Gastroesophageal sphincter (tissue), 4 donors: Measurements from ENCODE around the gene AGPAT4. TPM values are rescaled to one million over a fixed set of nuclear protein-coding genes. Genes with fewer than 3 reads are reported as not detected.

Source experiments
- ATAC-seq: fragments of 150-250 bp; one replicate; pipeline ENCODE4 v1.9.1; 2016; ENCODE audit warnings: mild to moderate bottlenecking, moderate library complexity
- H3K27ac ChIP-seq, 4 donors: fragments of 200-600 bp; sonication (generic) in 3 of 4; 1 replicate in 3 of 4; 2 replicates in 1 of 4; pipeline ENCODE4 v1.5.1; 2016 to 2019
- H3K27me3 ChIP-seq: fragments of 200-600 bp; sonication (generic); one replicate; pipeline ENCODE4 v1.5.1; 2019
- H3K36me3 ChIP-seq, 2 donors: fragments of 200-600 bp; sonication (generic); one replicate each; pipeline ENCODE4 v1.5.1; 2019; ENCODE audit warnings: control low read depth in 1 of 2
- H3K4me1 ChIP-seq, 3 donors: fragments of 200-600 bp; sonication (generic); 1 replicate in 2 of 3; 2 replicates in 1 of 3; pipeline ENCODE4 v1.5.1; 2016 to 2019; ENCODE audit warnings: control low read depth in 2 of 3
- H3K4me3 ChIP-seq, 2 donors: fragments of 200-600 bp; sonication (generic); one replicate each; pipeline ENCODE4 v1.5.1; 2019; ENCODE audit warnings: mild to moderate bottlenecking in 1 of 2, moderate library complexity in 1 of 2
- H3K9me3 ChIP-seq, 3 donors: fragments of 200-600 bp; sonication (generic); one replicate each; pipeline ENCODE4 v1.5.1; 2017 to 2019; ENCODE audit warnings: control low read depth in 2 of 3
- CTCF ChIP-seq, 4 experiments: fragments of 200-600 bp in 2 of 4; fragments of 450-650 bp in 2 of 4; sonication (generic) in 1 of 4; IDR thresholded peaks; one replicate each; pipeline ENCODE4 v1.5.1; 2017 to 2019; ENCODE audit warnings: antibody characterized with exemption in 4 of 4, mild to moderate bottlenecking in 2 of 4, moderate library complexity in 2 of 4
- EP300 ChIP-seq: sonication (generic); formaldehyde crosslinking; IDR thresholded peaks from one replicate; pipeline ENCODE4 v1.6.1; 2017; ENCODE audit warnings: antibody characterized with exemption, mild to moderate bottlenecking
- POLR2A ChIP-seq, 2 donors: fragments of 450-650 bp; IDR thresholded peaks; one replicate each; pipeline ENCODE4 v1.6.1; 2017; ENCODE audit warnings: antibody characterized with exemption in 2 of 2, mild to moderate bottlenecking in 2 of 2, moderate library complexity in 1 of 2
- POLR2AphosphoS5 ChIP-seq: sonication (generic); formaldehyde crosslinking; IDR thresholded peaks from one replicate; pipeline ENCODE4 v1.6.1; 2017; ENCODE audit warnings: antibody characterized with exemption
- WGBS, 2 donors: methylation state at CpG; one replicate each; pipeline ENCODE4 v1.1.5; 2018; ENCODE audit warnings: low coverage in 1 of 2; 5-methylcytosine and 5-hydroxymethylcytosine counted together
- total RNA-seq, 4 donors: library from RNA; depleted of rRNA; stranded (reverse); fragments of >200 nt; gene quantifications; one replicate each; pipeline ENCODE4 v1.1.0, GENCODE V29; 2016

AGPAT4 gene
- total RNA-seq, 4 donors from 2014 or later: 7.2 to 10.8 (median 9.1) TPM

- peaks cover 0 to 11% of the 10 kb centered on the region in 2 donors for H3K36me3 ChIP-seq
- no peak for TF ChIP-seq POLR2AphosphoS5
- H3K4me1 ChIP-seq: peaks cover 0 to 28% (median 3%) of the 10 kb centered on the region in 3 donors
- H3K27me3 ChIP-seq: no peaks in the 10 kb centered on the region
- no peak for ATAC-seq
- 96 to 98% methylated on average over 6 to 7 of the region's 10 CpGs for WGBS, 2 donors
- no peaks in the 10 kb centered on the region for H3K9me3 ChIP-seq
- no peak overlapping the region for H3K4me3 ChIP-seq
- H3K27ac ChIP-seq: no peak overlapping the region
Measured at GRCh38 chr6:161242113-161242512, 31.7 kb downstream of the AGPAT4 start.

- no peak for ATAC-seq
- 89 to 100% methylated on average over 6 of the region's 6 CpGs for WGBS, 2 donors
- Histone ChIP-seq H3K36me3 (no peaks in the 10 kb centered on the region), H3K4me1 (peaks cover 7 to 59% (median 15%) of the 10 kb centered on the region in 3 donors), H3K27ac (no peak overlapping the region), H3K4me3 (no peak overlapping the region), H3K27me3 (no peaks in the 10 kb centered on the region), H3K9me3 (no peaks in the 10 kb centered on the region)
- no peak for TF ChIP-seq EP300
- TF ChIP-seq POLR2A (IDR thresholded peaks at IDR 0.05): no peak
- TF ChIP-seq CTCF (IDR thresholded peaks at IDR 0.05): no peak
- no peak for TF ChIP-seq POLR2AphosphoS5
Measured at GRCh38 chr6:161239001-161239400, 34.9 kb downstream of the AGPAT4 start.

GRCh38 chr6:161238500-161238899 is 35.4 kb downstream of the AGPAT4 start:
- WGBS, 2 donors: 79% methylated on average over 5 of the region's 5 CpGs; no CpG with 5 or more reads in 1 of the 2 donors
- H3K4me1 ChIP-seq: peaks cover 7 to 64% (median 15%) of the 10 kb centered on the region in 3 donors
- TF ChIP-seq EP300: no peak
- TF ChIP-seq POLR2AphosphoS5: no peak
- no peak for TF ChIP-seq POLR2A (IDR thresholded peaks at IDR 0.05)
- TF ChIP-seq CTCF (IDR thresholded peaks at IDR 0.05): no peak
- no peak overlapping the region for H3K27ac ChIP-seq
- no peaks in the 10 kb centered on the region for H3K36me3 ChIP-seq
- H3K27me3 ChIP-seq: no peaks in the 10 kb centered on the region
- no peaks in the 10 kb centered on the region for H3K9me3 ChIP-seq
- H3K4me3 ChIP-seq: no peak overlapping the region
- ATAC-seq: no peak

GRCh38 chr6:161238081-161238480 is 35.8 kb downstream of the AGPAT4 start:
- ATAC-seq: no peak
- no peak overlapping the region for H3K27ac ChIP-seq
- 51 to 53% methylated on average over 5 of the region's 6 CpGs for WGBS, 2 donors

GRCh38 chr6:161237176-161237575 is 36.7 kb downstream of the AGPAT4 start:
- TF ChIP-seq POLR2A (IDR thresholded peaks at IDR 0.05) (no peak), EP300 (no peak), POLR2AphosphoS5 (no peak), CTCF (IDR thresholded peaks at IDR 0.05) (no peak)
- Histone ChIP-seq H3K4me3 (no peak overlapping the region), H3K9me3 (no peaks in the 10 kb centered on the region), H3K4me1 (peaks cover 7 to 59% (median 11%) of the 10 kb centered on the region in 3 donors), H3K27me3 (no peaks in the 10 kb centered on the region), H3K36me3 (no peaks in the 10 kb centered on the region), H3K27ac (no peak overlapping the region)
- WGBS, 2 donors: 85 to 100% methylated on average over 1 of the region's 1 CpG
- no peak for ATAC-seq

More at GRCh38 chr6:161238081-161238480, 35.8 kb downstream of the AGPAT4 start:
- no peaks in the 10 kb centered on the region for H3K36me3 ChIP-seq
- no peaks in the 10 kb centered on the region for H3K9me3 ChIP-seq
- H3K27me3 ChIP-seq: no peaks in the 10 kb centered on the region
- peaks cover 7 to 61% (median 11%) of the 10 kb centered on the region in 3 donors for H3K4me1 ChIP-seq
- no peak for TF ChIP-seq CTCF (IDR thresholded peaks at IDR 0.05)
- peak; percentile 25 for TF ChIP-seq POLR2AphosphoS5
- no peak overlapping the region for H3K4me3 ChIP-seq
